K562 treated with DMSO at 1 percent for 12 hours (cell line): ENCODE measurements around the gene TRUB1. TPM values are rescaled to one million over a fixed set of nuclear protein-coding genes. Genes with fewer than 3 reads are reported as not detected.

Experiments
- total RNA-seq: library from RNA; unstranded; fragments of 300-600 nt; gene quantifications from 2 replicates; pipeline ENCODE4 v1.2.3, GENCODE V29; 2022; ENCODE audit not compliant: insufficient read depth

TRUB1 gene
- 1.7 and 5.1 TPM in 2 replicates for total RNA-seq

DNA sequence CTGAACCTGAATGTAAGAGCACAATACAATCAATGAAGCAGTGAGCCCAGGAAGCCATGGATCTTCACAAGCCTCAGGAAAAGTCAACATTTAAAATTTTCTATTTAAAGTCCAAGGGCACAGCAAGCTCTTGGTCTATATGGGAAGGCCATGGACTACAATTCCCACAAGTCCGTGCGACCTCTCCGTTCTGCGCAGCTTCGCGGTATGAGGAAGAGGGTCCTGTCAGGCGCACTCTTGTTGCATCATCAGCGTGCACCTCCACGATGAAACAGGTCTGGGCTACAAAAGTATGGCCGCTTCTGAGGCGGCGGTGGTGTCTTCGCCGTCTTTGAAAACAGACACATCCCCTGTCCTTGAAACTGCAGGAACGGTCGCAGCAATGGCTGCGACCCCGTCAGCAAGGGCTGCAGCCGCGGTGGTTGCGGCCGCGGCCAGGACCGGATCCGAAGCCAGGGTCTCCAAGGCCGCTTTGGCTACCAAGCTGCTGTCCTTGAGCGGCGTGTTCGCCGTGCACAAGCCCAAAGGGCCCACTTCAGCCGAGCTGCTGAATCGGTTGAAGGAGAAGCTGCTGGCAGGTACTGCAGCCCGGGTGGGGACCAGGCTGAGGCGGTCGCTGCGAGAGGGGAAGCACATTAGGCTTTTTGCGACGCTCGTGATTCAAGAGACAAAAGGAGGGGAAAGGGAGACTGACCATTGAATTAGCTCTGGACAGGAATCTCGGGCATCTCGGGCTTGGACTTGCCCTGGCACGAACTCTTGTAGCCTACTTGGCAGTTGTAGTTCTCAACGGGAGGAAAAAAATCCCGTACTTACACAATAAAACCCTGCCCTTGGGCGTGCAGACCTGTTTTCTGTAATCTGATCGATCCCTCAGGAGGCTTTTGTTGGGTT, at the start of gene TRUB1:
TSS of gene TRUB1 (plus strand) at position 234 of the 894 bp plus-strand sequence. CDS start at position 293, 59 bp downstream.

Other genes starting within 250 kb of the TRUB1 start
- 4.0 and 4.4 TPM in 2 replicates for gene FHIP2A, start 116.4 kb upstream of the TRUB1 start, total RNA-seq
- not detected in 2 replicates for gene ATRNL1, start 155.2 kb downstream of the TRUB1 start, total RNA-seq